Panc1 (cell line): ENCODE results near the gene SRP19. TPM values are rescaled to one million over a fixed set of nuclear protein-coding genes. Genes with fewer than 3 reads are reported as not detected.

Source experiments
- ATAC-seq: fragments of 200-7000 bp; cut with Tn5 transposase; 2 replicates; pipeline ENCODE4 v1.9.1; 2020; ENCODE audit warnings: mild to moderate bottlenecking, moderate library complexity
- BruUV-seq: library from RNA; stranded (reverse); fragments of 400-500 nt; replicated peaks from 2 replicates; lab custom pipeline; 2021; lab: Mats Ljungman, UMichigan
- CTCF ChIA-PET: fragments of 300-600 bp; sonication (Branson Sonifier 250); formaldehyde crosslinking; loops from one replicate; lab custom pipeline; 2022; ENCODE audit warnings: antibody characterized with exemption; lab: Charles Lee
- POLR2A ChIA-PET: fragments of 300-600 bp; sonication (Branson Sonifier 250); formaldehyde crosslinking; loops from one replicate; lab custom pipeline; 2022; ENCODE audit warnings: antibody characterized with exemption; lab: Charles Lee
- DNase-seq: peaks from one replicate; pipeline ENCODE4 v3.0.0-alpha.2; 2010; ENCODE audit warnings: low read depth, low spot score
- H3K27ac ChIP-seq: 2 replicates; pipeline ENCODE4 v1.5.1; 2011; ENCODE audit warnings: mild to moderate bottlenecking, low read length, inconsistent platforms
- H3K27me3 ChIP-seq: fragments of 200-500 bp; sonication (Bioruptor generic); 2 replicates; pipeline ENCODE4 v1.6.0; 2014; ENCODE audit warnings: low read length, inconsistent platforms; ENCODE audit not compliant: control insufficient read depth, insufficient read depth
- H3K36me3 ChIP-seq: fragments of 200-500 bp; sonication (Bioruptor generic); 2 replicates; pipeline ENCODE4 v1.5.1; 2014; ENCODE audit warnings: inconsistent platforms, mild to moderate bottlenecking, low read length, moderate library complexity; ENCODE audit not compliant: control insufficient read depth, insufficient read depth
- H3K4me1 ChIP-seq: 2 replicates; pipeline ENCODE4 v1.5.1; 2011; ENCODE audit warnings: inconsistent platforms, mild to moderate bottlenecking, low read length, moderate library complexity; ENCODE audit not compliant: control insufficient read depth, insufficient read depth
- H3K4me3 ChIP-seq, 2 experiments: 2 replicates each; pipeline ENCODE4 v1.5.1; 2011 to 2012; ENCODE audit warnings: low read depth in 2 of 2, low read length in 2 of 2, mild to moderate bottlenecking in 2 of 2, inconsistent platforms in 1 of 2, moderate library complexity in 1 of 2
- H3K9me3 ChIP-seq: fragments of 200-500 bp; sonication (Bioruptor generic); 2 replicates; pipeline ENCODE4 v1.5.1; 2014; ENCODE audit warnings: low read depth, mild to moderate bottlenecking, inconsistent platforms, low read length, moderate library complexity; ENCODE audit not compliant: control insufficient read depth, insufficient read depth
- CTCF ChIP-seq: fragments of 450-650 bp; IDR thresholded peaks from 2 replicates; pipeline ENCODE4 v1.5.1; 2017; ENCODE audit warnings: mild to moderate bottlenecking
- POLR2AphosphoS5 ChIP-seq: IDR thresholded peaks from 2 replicates; pipeline ENCODE4 v1.6.1; 2012; ENCODE audit warnings: mild to moderate bottlenecking, low read depth, low read length, moderate library complexity
- REST ChIP-seq, 2 experiments: IDR thresholded peaks; 2 replicates each; pipeline ENCODE4 v1.6.1; 2011 to 2012; ENCODE audit warnings: low read depth in 2 of 2, control low read depth in 1 of 2, low read length in 1 of 2, mild to moderate bottlenecking in 1 of 2, moderate library complexity in 1 of 2; ENCODE audit not compliant: insufficient read depth in 1 of 2
- SIN3A ChIP-seq: IDR thresholded peaks from 2 replicates; pipeline ENCODE4 v1.6.1; 2012; ENCODE audit warnings: low read depth, mild to moderate bottlenecking, low read length, moderate library complexity, borderline replicate concordance; ENCODE audit not compliant: insufficient read depth
- TCF7L2 ChIP-seq: IDR thresholded peaks from 2 replicates; pipeline ENCODE4 v1.6.1; 2011; ENCODE audit warnings: mild to moderate bottlenecking, low read depth, low read length, inconsistent platforms
- in situ Hi-C: cut with HindIII; loops from 2 replicates; pipeline ENCODE4 v1.10.0; 2016; ENCODE audit warnings: low sequenced_read_pairs, low pct_unique_long_range_greater_than_20kb
- intact Hi-C: fragments of 100-400 bp; cut with micrococcal nuclease; formaldehyde crosslinking; loops from one replicate; pipeline ENCODE4 v1.10.0; 2022; ENCODE audit not compliant: unreplicated experiment
- total RNA-seq: library from RNA; stranded (reverse); gene quantifications from one replicate; pipeline ENCODE4 v1.2.1, GENCODE V29; 2021; ENCODE audit not compliant: unreplicated experiment

Gene SRP19
- total RNA-seq, 1 experiment from 2014 or later, result 55.8 TPM

GRCh38 chr5:112915831-112916230 lies 54.7 kb downstream of the SRP19 start:
- H3K27ac ChIP-seq, result no peak overlapping the region; the same call in 1 of the 2 replicates
- no TSS peak for BruUV-seq
- no peak for TF ChIP-seq REST (IDR thresholded peaks at IDR 0.05; ENCODE audit: insufficient read depth in 1 of 2, low read depth in 2 of 2, low read length in 1 of 2)
- TF ChIP-seq POLR2AphosphoS5, result no peak
- TF ChIP-seq CTCF, result no peak
- TF ChIP-seq SIN3A, result no peak
- no peak for TF ChIP-seq TCF7L2
- ChIA-PET POLR2A (interaction anchor here (0.5 to 0.6 kb wide), 2 partner anchors 18 to 27 kb away, joined by 3 to 8 read pairs; no protein-coding TSS in a partner anchor), CTCF (no interaction called here)
- H3K4me3 ChIP-seq, result no peak overlapping the region
- intact Hi-C loops (no loop called here), in situ Hi-C loops (no loop called here)
- H3K4me1 ChIP-seq, result peaks cover 38% of the 10 kb centered on the region
- no peaks in the 10 kb centered on the region for H3K27me3 ChIP-seq
- no peaks in the 10 kb centered on the region for H3K9me3 ChIP-seq
- DNase-seq (no peak), ATAC-seq (no peak)
- H3K36me3 ChIP-seq, result peaks cover 45% of the 10 kb centered on the region

GRCh38 chr5:112917453-112917995 lies 56.4 kb downstream of the SRP19 start:
- no peak for DNase-seq
- no TSS peak for BruUV-seq
- TF ChIP-seq CTCF (peak; percentile 71), SIN3A (no peak)
- peaks cover 40% of the 10 kb centered on the region for H3K4me1 ChIP-seq
- intact Hi-C loops (no loop called here), in situ Hi-C loops (no loop called here)
- H3K36me3 ChIP-seq, result peaks cover 34% of the 10 kb centered on the region
- H3K27me3 ChIP-seq, result no peaks in the 10 kb centered on the region
- H3K4me3 ChIP-seq, result no peak overlapping the region
- ChIA-PET CTCF (interaction anchor here (0.6 kb wide), 1 partner anchor 69 kb away, joined by 4 read pairs; no protein-coding TSS in a partner anchor), POLR2A (no interaction called here)
- ATAC-seq, result no peak
- H3K27ac ChIP-seq, result no peak overlapping the region
- no peaks in the 10 kb centered on the region for H3K9me3 ChIP-seq
